CD14-positive monocyte (primary cell): ENCODE results near the gene CXCR6. TPM values are rescaled to one million over a fixed set of nuclear protein-coding genes. Genes with fewer than 3 reads are reported as not detected.

ENCODE experiments used
- DNase-seq, 3 donors: peaks; one replicate each; pipeline ENCODE4 v3.0.0-alpha.2; 2011 to 2022
- H2AFZ ChIP-seq: 2 replicates; pipeline ENCODE4 v1.6.0; 2012; ENCODE audit warnings: mild to moderate bottlenecking, low read depth, low read length, inconsistent platforms; ENCODE audit not compliant: insufficient read depth, poor library complexity, severe bottlenecking
- H3K27ac ChIP-seq, 2 donors: 1 replicate in 1 of 2; 2 replicates in 1 of 2; pipeline ENCODE4 v1.5.1; 2012 to 2013; ENCODE audit warnings: low read length in 2 of 2, control low read depth in 1 of 2, inconsistent platforms in 1 of 2, low read depth in 1 of 2, mild to moderate bottlenecking in 1 of 2
- H3K27me3 ChIP-seq, 2 donors: one replicate each; pipeline versions ENCODE4 v1.6.0 to v1.6.1; 2011 to 2013; ENCODE audit warnings: low read length in 2 of 2; ENCODE audit not compliant: control insufficient read depth in 2 of 2, insufficient read depth in 2 of 2
- H3K36me3 ChIP-seq, 2 donors: replicated peaks in 1 of 2; 1 replicate in 1 of 2; 2 replicates in 1 of 2; pipeline versions ENCODE4 v1.5.1 to v1.6.1; 2012 to 2013; ENCODE audit warnings: low read length in 2 of 2, control low read depth in 1 of 2, inconsistent platforms in 1 of 2, mild to moderate bottlenecking in 1 of 2; ENCODE audit not compliant: insufficient read depth in 2 of 2, control insufficient read depth in 1 of 2
- H3K4me1 ChIP-seq, 2 donors: 1 replicate in 1 of 2; 2 replicates in 1 of 2; pipeline versions ENCODE4 v1.5.1 to v1.6.1; 2012 to 2013; ENCODE audit warnings: low read length in 2 of 2, control low read depth in 1 of 2, inconsistent platforms in 1 of 2, mild to moderate bottlenecking in 1 of 2, moderate library complexity in 1 of 2; ENCODE audit not compliant: insufficient read depth in 2 of 2, control insufficient read depth in 1 of 2
- H3K4me2 ChIP-seq: replicated peaks from 2 replicates; pipeline ENCODE3; 2012; ENCODE audit warnings: low read length, moderate library complexity, mild to moderate bottlenecking; ENCODE audit not compliant: poor library complexity, severe bottlenecking; ENCODE audit errors: extremely low read depth
- H3K4me3 ChIP-seq, 3 experiments: fragments of 200-600 bp in 1 of 3; sonication (generic) in 1 of 3; replicated peaks in 1 of 3; 1 replicate in 2 of 3; 2 replicates in 1 of 3; pipeline ENCODE4 v1.5.1; 2011 to 2013; ENCODE audit warnings: low read length in 3 of 3, mild to moderate bottlenecking in 3 of 3, control low read depth in 2 of 3, low read depth in 2 of 3, inconsistent platforms in 1 of 3, moderate library complexity in 1 of 3
- H3K79me2 ChIP-seq: 2 replicates; pipeline ENCODE4 v1.6.0; 2012; ENCODE audit warnings: mild to moderate bottlenecking, control low read depth, inconsistent platforms, low read length, moderate library complexity; ENCODE audit not compliant: insufficient read depth
- H3K9ac ChIP-seq: 2 replicates; pipeline ENCODE4 v1.6.0; 2017; ENCODE audit warnings: low read length, mild to moderate bottlenecking; ENCODE audit not compliant: insufficient read depth, poor library complexity, severe bottlenecking
- H3K9me3 ChIP-seq, 2 donors: replicated peaks in 1 of 2; 1 replicate in 1 of 2; 2 replicates in 1 of 2; pipeline versions ENCODE4 v1.5.1 to v1.6.1; 2012 to 2013; ENCODE audit warnings: low read length in 2 of 2, control low read depth in 1 of 2; ENCODE audit not compliant: control insufficient read depth in 1 of 2, insufficient read depth in 1 of 2
- H4K20me1 ChIP-seq: 2 replicates; pipeline ENCODE4 v1.6.0; 2012; ENCODE audit warnings: mild to moderate bottlenecking, low read length, control low read depth, moderate library complexity; ENCODE audit not compliant: insufficient read depth
- H3K27ac Mint-ChIP-seq, 7 donors: one replicate each; pipeline ENCODE4 v1.8.0; 2020; ENCODE audit warnings: mild to moderate bottlenecking in 7 of 7, mixed read lengths in 7 of 7, moderate library complexity in 6 of 7, inconsistent platforms in 2 of 7
- H3K27me3 Mint-ChIP-seq, 3 donors: one replicate each; pipeline ENCODE4 v1.8.0; 2021 to 2022; ENCODE audit warnings: low read depth in 3 of 3, mild to moderate bottlenecking in 3 of 3, mixed read lengths in 3 of 3, moderate library complexity in 3 of 3, inconsistent platforms in 1 of 3
- H3K36me3 Mint-ChIP-seq, 2 donors: one replicate each; pipeline ENCODE4 v1.8.0; 2020; ENCODE audit warnings: mixed read lengths in 2 of 2, inconsistent platforms in 1 of 2, mild to moderate bottlenecking in 1 of 2
- H3K4me1 Mint-ChIP-seq: one replicate; pipeline ENCODE4 v1.8.0; 2020; ENCODE audit warnings: mild to moderate bottlenecking, mixed read lengths
- H3K4me3 Mint-ChIP-seq, 2 donors: one replicate each; pipeline ENCODE4 v1.8.0; 2020; ENCODE audit warnings: mild to moderate bottlenecking in 2 of 2, mixed read lengths in 2 of 2, moderate library complexity in 1 of 2
- H3K9me3 Mint-ChIP-seq, 7 donors: one replicate each; pipeline ENCODE4 v1.8.0; 2020 to 2022; ENCODE audit warnings: mixed read lengths in 7 of 7, mild to moderate bottlenecking in 6 of 7, moderate library complexity in 6 of 7, inconsistent platforms in 2 of 7
- CTCF ChIP-seq: fragments of 200-600 bp; IDR thresholded peaks from one replicate; pipeline ENCODE4 v1.8.0; 2022; ENCODE audit warnings: antibody characterized with exemption, mild to moderate bottlenecking
- WGBS: methylation state at CpG from one replicate; pipeline ENCODE4 v1.1.5; 2013; ENCODE audit warnings: missing lambda C conversion rate; ENCODE audit not compliant: insufficient coverage; 5-methylcytosine and 5-hydroxymethylcytosine counted together
- intact Hi-C, 2 donors: fragments of 100-400 bp; cut with micrococcal nuclease; formaldehyde crosslinking; loops; one replicate each; pipeline versions ENCODE4 v1.15.0 to v1.15.1; 2023
- polyA plus RNA-seq, 3 donors: library from polyadenylated mRNA; depleted of rRNA in 1 of 3; unstranded in 2 of 3; stranded (reverse) in 1 of 3; fragments of 300-500 nt in 2 of 3; fragments of >200 nt in 1 of 3; fragmentation: Illumina TruSeq in 2 of 3; gene quantifications; 1 replicate in 2 of 3; 2 replicates in 1 of 3; pipeline ENCODE4 v1.2.3, GENCODE V29; 2012 to 2021

The CXCR6 gene
- polyA plus RNA-seq, 3 donors, result 0.10 TPM; not detected in 2

DNA sequence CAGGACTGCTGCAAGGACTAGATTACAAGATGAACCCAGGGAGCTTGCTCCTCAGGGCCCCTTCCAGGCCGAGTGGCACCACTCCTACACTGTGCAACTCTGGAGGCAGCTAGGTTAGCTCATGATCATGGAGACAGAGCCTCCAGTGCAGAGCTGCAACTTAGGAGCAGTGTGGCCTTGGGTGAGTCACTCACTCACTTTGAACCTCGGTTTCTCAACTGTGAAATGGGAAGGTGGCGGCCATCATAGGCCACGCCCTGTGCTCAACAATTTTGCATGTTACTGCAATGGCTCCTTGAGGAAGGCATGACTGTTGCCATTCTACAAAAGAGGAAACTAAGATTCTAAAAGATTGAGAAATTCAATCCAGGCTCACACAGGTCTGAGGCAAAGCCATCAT lies 11.2 kb upstream of the CXCR6 start:
- intact Hi-C loops, result loop anchor here in 1 of 2 donors (10.0 kb wide), 2 partner anchors 293 to 513 kb away; no protein-coding TSS in a partner anchor
- Histone ChIP-seq H3K36me3 (peaks cover 78 to 88% of the 10 kb centered on the region in 2 donors), H2AFZ (no peak overlapping the region), H3K27me3 (no peaks in the 10 kb centered on the region), H3K4me3 (no peak overlapping the region), H3K9ac (no peak overlapping the region), H3K79me2 (no peaks in the 10 kb centered on the region), H3K9me3 (no peaks in the 10 kb centered on the region), H3K4me1 (peaks cover 14 to 15% of the 10 kb centered on the region in 2 donors), H3K4me2 (no peak overlapping the region), H3K27ac (peak overlapping the region; percentile 37 to 74), H4K20me1 (no peaks in the 10 kb centered on the region)
- H3K27ac Mint-ChIP-seq, result peak overlapping the region; percentile 75 to 91 (median 87)
- DNase-seq, result peak; percentile 80 to 89 (median 88)
- peaks cover 0 to 2% (median 0%) of the 10 kb centered on the region in 3 donors for H3K27me3 Mint-ChIP-seq
- H3K9me3 Mint-ChIP-seq, result peaks cover 0 to 2% (median 0%) of the 10 kb centered on the region in 7 donors
- no peak for TF ChIP-seq CTCF
- H3K4me1 Mint-ChIP-seq, result peaks cover 17% of the 10 kb centered on the region
- H3K4me3 Mint-ChIP-seq, result peak overlapping the region in 1 of 2 donors; percentile 21
- 24% methylated on average over 4 of the region's 4 CpGs for WGBS
- H3K36me3 Mint-ChIP-seq, result peaks cover 85 to 88% of the 10 kb centered on the region in 2 donors

DNA sequence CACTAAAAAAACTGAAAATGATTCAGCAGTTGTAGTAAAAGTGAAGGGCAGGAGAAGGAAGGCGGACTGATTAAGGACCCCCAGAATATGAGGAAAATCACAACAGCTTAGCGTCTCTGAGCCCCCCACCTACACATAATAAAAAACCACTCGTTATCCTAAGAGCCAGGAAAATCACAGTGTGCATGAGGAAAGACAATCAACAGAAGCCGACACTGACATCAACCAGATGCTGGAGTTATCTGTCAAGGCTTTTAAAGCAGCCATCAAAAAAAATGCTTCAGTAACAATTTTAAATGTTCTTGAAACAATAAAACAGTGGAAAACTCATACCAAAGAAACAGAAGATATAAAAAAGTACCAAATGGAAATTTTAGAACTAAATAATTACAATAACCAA lies 9.7 kb upstream of the CXCR6 start:
- peaks cover 14 to 15% of the 10 kb centered on the region in 2 donors for H3K4me1 ChIP-seq
- H3K9ac ChIP-seq, result no peak overlapping the region
- H3K36me3 ChIP-seq, result peaks cover 70 to 84% of the 10 kb centered on the region in 2 donors
- no peak for DNase-seq
- no peaks in the 10 kb centered on the region for H3K79me2 ChIP-seq
- H2AFZ ChIP-seq, result no peak overlapping the region
- Mint-ChIP-seq H3K36me3 (peaks cover 83 to 88% of the 10 kb centered on the region in 2 donors), H3K4me1 (peaks cover 17% of the 10 kb centered on the region), H3K27ac (peak overlapping the region in 2 of 7 donors; percentile 7 to 41), H3K27me3 (peaks cover 0 to 2% (median 0%) of the 10 kb centered on the region in 3 donors), H3K9me3 (peaks cover 0 to 2% (median 0%) of the 10 kb centered on the region in 7 donors), H3K4me3 (no peak overlapping the region)
- H3K27me3 ChIP-seq, result no peaks in the 10 kb centered on the region
- no peak overlapping the region for H3K4me2 ChIP-seq
- no peak overlapping the region for H3K4me3 ChIP-seq
- WGBS, result 100% methylated on average over 2 of the region's 4 CpGs
- intact Hi-C loops, result loop anchor here in 1 of 2 donors (10.0 kb wide), 2 partner anchors 291 to 511 kb away; no protein-coding TSS in a partner anchor
- no peaks in the 10 kb centered on the region for H4K20me1 ChIP-seq
- TF ChIP-seq CTCF, result no peak
- H3K27ac ChIP-seq, result no peak overlapping the region
- no peaks in the 10 kb centered on the region for H3K9me3 ChIP-seq
